Naive thymus-derived CD8-positive, alpha-beta T cell (primary cell): ENCODE data around the gene ATP5F1D. TPM values are rescaled to one million over a fixed set of nuclear protein-coding genes. Genes with fewer than 3 reads are reported as not detected.
"Not testable (repeated sequence)": the region's sequence is repeated elsewhere in the genome, so short reads cannot be mapped to it uniquely, and the experiment has no call there.

Source experiments
- ATAC-seq, 2 donors: fragments of 150-1000 bp; cut with Tn5 transposase in 1 of 2; sonication (Bioruptor Pico), chemical (Tn5 transposase) in 1 of 2; 1 replicate in 1 of 2; 2 replicates in 1 of 2; pipeline ENCODE4 v1.10.0; 2021; ENCODE audit warnings: mild to moderate bottlenecking in 2 of 2, moderate library complexity in 2 of 2
- POLR2A ChIA-PET: fragments of 350-600 bp; sonication (Branson Sonifier 250); formaldehyde crosslinking; loops from one replicate; lab custom pipeline; 2021; ENCODE audit warnings: antibody characterized with exemption; lab: Charles Lee
- DNase-seq, 10 donors: peaks; one replicate each; pipeline versions ENCODE4 v3.0.0 to v3.0.0-alpha.2; 2020 to 2022
- H3K27ac Mint-ChIP-seq, 10 donors: one replicate each; pipeline ENCODE4 v1.8.0; 2020 to 2022; ENCODE audit warnings: mild to moderate bottlenecking in 10 of 10, mixed read lengths in 10 of 10, moderate library complexity in 4 of 10, inconsistent platforms in 1 of 10
- H3K27me3 Mint-ChIP-seq, 5 donors: one replicate each; pipeline ENCODE4 v1.8.0; 2021 to 2022; ENCODE audit warnings: mixed read lengths in 5 of 5
- H3K36me3 Mint-ChIP-seq, 3 donors: one replicate each; pipeline ENCODE4 v1.8.0; 2020 to 2022; ENCODE audit warnings: mixed read lengths in 3 of 3, mild to moderate bottlenecking in 2 of 3, inconsistent platforms in 1 of 3
- H3K4me1 Mint-ChIP-seq, 4 donors: one replicate each; pipeline ENCODE4 v1.8.0; 2021 to 2022; ENCODE audit warnings: mixed read lengths in 4 of 4
- H3K4me3 Mint-ChIP-seq, 10 donors: one replicate each; pipeline ENCODE4 v1.8.0; 2020 to 2022; ENCODE audit warnings: mild to moderate bottlenecking in 10 of 10, mixed read lengths in 10 of 10, moderate library complexity in 6 of 10, inconsistent platforms in 1 of 10
- H3K9me3 Mint-ChIP-seq, 9 donors: one replicate each; pipeline ENCODE4 v1.8.0; 2020 to 2022; ENCODE audit warnings: mixed read lengths in 9 of 9, mild to moderate bottlenecking in 3 of 9, inconsistent platforms in 1 of 9, moderate library complexity in 1 of 9
- polyA plus RNA-seq, 3 donors: library from polyadenylated mRNA; unstranded; fragments of 300-500 nt; fragmentation: Illumina TruSeq; gene quantifications; one replicate each; pipeline ENCODE4 v1.2.3, GENCODE V29; 2021
- total RNA-seq, 8 experiments: library from RNA in 2 of 8; stranded (reverse) in 2 of 8; gene quantifications; one replicate each; pipeline ENCODE4 v1.2.3 and lab custom pipeline; 2021 to 2026

Gene ATP5F1D
- total and polyA plus RNA-seq, 5 experiments from 2014 or later, result 83.9 to 264 (median 214) TPM

GRCh38 chr19:1246265-1247087, 4.9 kb downstream of the ATP5F1D start:
- Mint-ChIP-seq H3K4me1 (peaks cover 6 to 29% (median 21%) of the 10 kb centered on the region in 4 donors), H3K27ac (peak overlapping the region in 5 of 10 donors; percentile 40 to 72 (median 53)), H3K4me3 (peak overlapping the region in 3 of 10 donors; percentile 7 to 56 (median 18))
- POLR2A ChIA-PET, result interaction anchor here (0.6 to 10.1 kb wide), 6 partner anchors 19 to 172 kb away, joined by 3 to 594 read pairs (median 5); partner anchors contain the start of genes CIRBP and FAM174C
- ATAC-seq, DNase-seq, H3K27me3 Mint-ChIP-seq, H3K36me3 Mint-ChIP-seq, H3K9me3 Mint-ChIP-seq: not testable (repeated sequence)

- H3K9me3 Mint-ChIP-seq, result no peaks in the 10 kb centered on the region
- POLR2A ChIA-PET, result interaction anchor here (10.1 kb wide), 1 partner anchor 17 kb away, joined by 594 read pairs; the partner anchor contains the start of gene CIRBP
- peak overlapping the region in 4 of 10 donors; percentile 35 to 81 (median 75) for H3K27ac Mint-ChIP-seq
- ATAC-seq (no peak), DNase-seq (no peak)
- H3K27me3 Mint-ChIP-seq, result peaks cover 0 to 1% (median 0%) of the 10 kb centered on the region in 5 donors
- H3K36me3 Mint-ChIP-seq, result peaks cover 0 to 6% (median 0%) of the 10 kb centered on the region in 3 donors
- H3K4me1 Mint-ChIP-seq, result peaks cover 7 to 22% (median 12%) of the 10 kb centered on the region in 4 donors
- peak overlapping the region in 5 of 10 donors; percentile 12 to 56 (median 36) for H3K4me3 Mint-ChIP-seq
Measured at GRCh38 chr19:1247748-1248138, 6.2 kb downstream of the ATP5F1D start.

GRCh38 chr19:1248139-1248785, 6.7 kb downstream of the ATP5F1D start, which contains the start of gene MIDN:
MIDN (plus strand) TSS chr19:1248583; CDS start chr19:1250297, 1,714 bp downstream.
- Mint-ChIP-seq H3K36me3 (peaks cover 0 to 7% (median 0%) of the 10 kb centered on the region in 3 donors), H3K4me3 (peak within 1 kb of the TSS in 9 of 10 donors; percentile 46 to 95 (median 69)), H3K9me3 (no peaks in the 10 kb centered on the region), H3K27ac (peak within 1 kb of the TSS in 8 of 10 donors; percentile 19 to 91 (median 78)), H3K27me3 (peaks cover 0 to 1% (median 0%) of the 10 kb centered on the region in 5 donors), H3K4me1 (peaks cover 7 to 18% (median 9%) of the 10 kb centered on the region in 4 donors)
- ATAC-seq, result peak in 1 of 2 donors; percentile 0
- POLR2A ChIA-PET, result interaction anchor here (1.0 to 13.6 kb wide), 3 partner anchors 16 to 157 kb away, joined by 3 to 480 read pairs (median 4); partner anchors contain the start of genes CIRBP and FAM174C
- DNase-seq, result peak; percentile 45 to 80 (median 61)

GRCh38 chr19:1248786-1249297, 7.3 kb downstream of the ATP5F1D start:
- Mint-ChIP-seq H3K4me3 (peak overlapping the region in 9 of 10 donors; percentile 46 to 83 (median 61)), H3K9me3 (no peaks in the 10 kb centered on the region), H3K4me1 (peaks cover 10 to 18% (median 12%) of the 10 kb centered on the region in 4 donors), H3K36me3 (peaks cover 0 to 10% (median 0%) of the 10 kb centered on the region in 3 donors), H3K27ac (peak overlapping the region in 5 of 10 donors; percentile 19 to 91 (median 85)), H3K27me3 (peaks cover 0 to 1% (median 0%) of the 10 kb centered on the region in 5 donors)
- peak in 9 of 10 donors; percentile 77 to 91 (median 84) for DNase-seq
- ATAC-seq, result peak; percentile 19 to 26
- POLR2A ChIA-PET, result interaction anchor here (1.0 to 13.6 kb wide), 3 partner anchors 15 to 158 kb away, joined by 3 to 480 read pairs (median 4); partner anchors contain the start of genes CIRBP and FAM174C

GRCh38 chr19:1249298-1249989, 7.9 kb downstream of the ATP5F1D start:
- no peaks in the 10 kb centered on the region for H3K9me3 Mint-ChIP-seq
- POLR2A ChIA-PET, result interaction anchor here (1.0 to 13.6 kb wide), 4 partner anchors 15 to 158 kb away, joined by 3 to 480 read pairs (median 6); partner anchors contain the start of genes CIRBP and FAM174C

GRCh38 chr19:1249990-1250436, 8.5 kb downstream of the ATP5F1D start:
- peak in 1 of 10 donors; percentile 45 for DNase-seq
- Mint-ChIP-seq H3K36me3 (peaks cover 0 to 15% (median 0%) of the 10 kb centered on the region in 3 donors), H3K27me3 (peaks cover 0 to 3% (median 0%) of the 10 kb centered on the region in 5 donors), H3K4me3 (peak overlapping the region; percentile 72 to 95 (median 86)), H3K9me3 (no peaks in the 10 kb centered on the region), H3K4me1 (peaks cover 10 to 21% (median 12%) of the 10 kb centered on the region in 4 donors), H3K27ac (peak overlapping the region in 8 of 10 donors; percentile 85 to 97 (median 92))
- peak in 1 of 2 donors; percentile 1 for ATAC-seq
- POLR2A ChIA-PET, result interaction anchor here (0.6 to 13.6 kb wide), 4 partner anchors 14 to 248 kb away, joined by 3 to 480 read pairs (median 6); partner anchors contain the start of genes CIRBP and FAM174C

More at GRCh38 chr19:1249298-1249989, 7.9 kb downstream of the ATP5F1D start:
- Mint-ChIP-seq H3K36me3 (peaks cover 0 to 10% (median 0%) of the 10 kb centered on the region in 3 donors), H3K27me3 (peaks cover 0 to 1% (median 0%) of the 10 kb centered on the region in 5 donors), H3K4me1 (peaks cover 10 to 19% (median 11%) of the 10 kb centered on the region in 4 donors), H3K4me3 (peak overlapping the region; percentile 72 to 95 (median 86)), H3K27ac (peak overlapping the region in 9 of 10 donors; percentile 53 to 97 (median 92))
- ATAC-seq, result peak; percentile 57 to 67
- DNase-seq, result peak; percentile 90 to 99 (median 94)

- peak; percentile 8 for ATAC-seq
- POLR2A ChIA-PET, result interaction anchor here (0.6 to 13.6 kb wide), 6 partner anchors 14 to 248 kb away, joined by 3 to 480 read pairs (median 6); partner anchors contain the start of genes CIRBP and FAM174C
Measured at GRCh38 chr19:1250437-1251260, 9.1 kb downstream of the ATP5F1D start.

GRCh38 chr19:1251330-1252220, 10.0 kb downstream of the ATP5F1D start:
- Mint-ChIP-seq H3K27ac (peak overlapping the region; percentile 87 to 97 (median 94)), H3K4me3 (peak overlapping the region; percentile 88 to 96 (median 94)), H3K4me1 (peaks cover 10 to 33% (median 21%) of the 10 kb centered on the region in 4 donors), H3K27me3 (peaks cover 0 to 3% (median 0%) of the 10 kb centered on the region in 5 donors), H3K36me3 (peaks cover 0 to 24% (median 0%) of the 10 kb centered on the region in 3 donors), H3K9me3 (no peaks in the 10 kb centered on the region)
- peak in 9 of 10 donors; percentile 54 to 84 (median 61) for DNase-seq
- ATAC-seq, result peak in 1 of 2 donors; percentile 6
- POLR2A ChIA-PET, result interaction anchor here (0.6 to 13.6 kb wide), 6 partner anchors 13 to 176 kb away, joined by 3 to 480 read pairs (median 6); partner anchors contain the start of genes CIRBP and FAM174C

More at GRCh38 chr19:1250437-1251260, 9.1 kb downstream of the ATP5F1D start:
- peak in 9 of 10 donors; percentile 62 to 89 (median 74) for DNase-seq
- peaks cover 10 to 26% (median 17%) of the 10 kb centered on the region in 4 donors for H3K4me1 Mint-ChIP-seq
- peaks cover 0 to 3% (median 0%) of the 10 kb centered on the region in 5 donors for H3K27me3 Mint-ChIP-seq
- peak overlapping the region; percentile 88 to 96 (median 94) for H3K4me3 Mint-ChIP-seq
- peaks cover 0 to 18% (median 0%) of the 10 kb centered on the region in 3 donors for H3K36me3 Mint-ChIP-seq
- H3K27ac Mint-ChIP-seq, result peak overlapping the region in 9 of 10 donors; percentile 90 to 97 (median 94)
- H3K9me3 Mint-ChIP-seq, result no peaks in the 10 kb centered on the region

GRCh38 chr19:1252221-1252820, 10.8 kb downstream of the ATP5F1D start:
- POLR2A ChIA-PET, result interaction anchor here (0.6 to 13.6 kb wide), 13 partner anchors 8 to 247 kb away, joined by 3 to 480 read pairs (median 6); partner anchors contain the start of genes CIRBP, FAM174C and RNU6-2
- H3K9me3 Mint-ChIP-seq, result no peaks in the 10 kb centered on the region
- H3K4me1 Mint-ChIP-seq, result peaks cover 10 to 36% (median 23%) of the 10 kb centered on the region in 4 donors
- peak; percentile 8 to 10 for ATAC-seq
- H3K36me3 Mint-ChIP-seq, result peaks cover 0 to 28% (median 0%) of the 10 kb centered on the region in 3 donors
- DNase-seq, result peak; percentile 46 to 88 (median 71)
- peak overlapping the region; percentile 66 to 97 (median 90) for H3K27ac Mint-ChIP-seq
- H3K4me3 Mint-ChIP-seq, result peak overlapping the region; percentile 88 to 96 (median 94)
- H3K27me3 Mint-ChIP-seq, result peaks cover 0 to 3% (median 0%) of the 10 kb centered on the region in 5 donors
